ENCODE measurements around the gene EMC10. TPM values are rescaled to one million over a fixed set of nuclear protein-coding genes. Genes with fewer than 3 reads are reported as not detected.

Gene EMC10
- total RNA-seq, 6 experiments from 2014 or later: 49.1 to 113 (median 55.2) TPM

DNA sequence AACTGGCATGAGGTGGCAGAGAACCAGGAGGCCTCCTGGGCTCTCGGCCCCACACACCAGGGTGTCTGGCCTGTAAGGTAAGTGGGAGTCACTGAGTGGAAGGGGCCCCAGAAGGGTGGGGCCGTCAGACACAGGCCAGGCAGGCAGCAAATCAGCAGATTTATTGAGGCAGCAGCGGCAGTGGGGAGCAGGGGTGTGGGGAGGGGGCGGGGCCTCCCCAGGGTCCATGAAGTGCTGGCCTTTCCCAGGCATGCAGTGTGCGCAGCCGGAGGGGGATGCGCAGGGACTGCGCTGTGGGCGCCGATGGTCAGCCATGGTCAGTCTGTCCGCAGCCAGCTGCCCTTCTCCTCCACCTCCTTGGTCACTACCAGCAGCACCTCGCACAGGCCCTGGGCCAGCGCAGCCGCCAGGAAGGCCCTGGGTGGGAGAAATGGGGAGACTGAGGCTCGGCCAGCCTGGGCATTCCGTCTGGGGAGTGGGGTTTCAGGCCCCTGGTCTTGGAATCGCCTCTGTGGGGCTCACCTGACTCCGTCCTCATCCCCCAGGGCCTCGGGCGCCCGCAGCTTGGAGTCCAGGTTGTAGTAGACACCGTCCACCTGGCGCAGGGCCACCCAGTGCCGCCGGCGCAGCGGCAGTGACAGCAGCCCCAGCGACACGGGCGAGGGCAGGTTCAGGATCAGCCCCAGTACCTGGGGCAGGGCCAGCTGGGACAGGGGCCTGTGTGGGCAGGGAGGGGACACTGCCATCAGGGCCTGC, 29.7 kb downstream of the EMC10 start:
- TF ChIP-seq, protein P1, sequence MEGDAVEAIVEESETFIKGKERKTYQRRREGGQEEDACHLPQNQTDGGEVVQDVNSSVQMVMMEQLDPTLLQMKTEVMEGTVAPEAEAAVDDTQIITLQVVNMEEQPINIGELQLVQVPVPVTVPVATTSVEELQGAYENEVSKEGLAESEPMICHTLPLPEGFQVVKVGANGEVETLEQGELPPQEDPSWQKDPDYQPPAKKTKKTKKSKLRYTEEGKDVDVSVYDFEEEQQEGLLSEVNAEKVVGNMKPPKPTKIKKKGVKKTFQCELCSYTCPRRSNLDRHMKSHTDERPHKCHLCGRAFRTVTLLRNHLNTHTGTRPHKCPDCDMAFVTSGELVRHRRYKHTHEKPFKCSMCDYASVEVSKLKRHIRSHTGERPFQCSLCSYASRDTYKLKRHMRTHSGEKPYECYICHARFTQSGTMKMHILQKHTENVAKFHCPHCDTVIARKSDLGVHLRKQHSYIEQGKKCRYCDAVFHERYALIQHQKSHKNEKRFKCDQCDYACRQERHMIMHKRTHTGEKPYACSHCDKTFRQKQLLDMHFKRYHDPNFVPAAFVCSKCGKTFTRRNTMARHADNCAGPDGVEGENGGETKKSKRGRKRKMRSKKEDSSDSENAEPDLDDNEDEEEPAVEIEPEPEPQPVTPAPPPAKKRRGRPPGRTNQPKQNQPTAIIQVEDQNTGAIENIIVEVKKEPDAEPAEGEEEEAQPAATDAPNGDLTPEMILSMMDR (IDR thresholded peaks at IDR 0.05): no peak
- no peak for DNase-seq
- no peaks in the 10 kb centered on the region for H3K9me3 Mint-ChIP-seq
- H3K27ac Mint-ChIP-seq: no peak overlapping the region
- no peaks in the 10 kb centered on the region for H3K36me3 Mint-ChIP-seq (ENCODE audit: low read depth)
- peaks cover 5% of the 10 kb centered on the region for H3K27me3 Mint-ChIP-seq (ENCODE audit: insufficient read depth)
- H3K4me3 Mint-ChIP-seq: no peak overlapping the region
- H3K4me1 Mint-ChIP-seq (ENCODE audit: low read depth): peaks cover 5% of the 10 kb centered on the region; the same call in 1 of the 2 replicates

DNA sequence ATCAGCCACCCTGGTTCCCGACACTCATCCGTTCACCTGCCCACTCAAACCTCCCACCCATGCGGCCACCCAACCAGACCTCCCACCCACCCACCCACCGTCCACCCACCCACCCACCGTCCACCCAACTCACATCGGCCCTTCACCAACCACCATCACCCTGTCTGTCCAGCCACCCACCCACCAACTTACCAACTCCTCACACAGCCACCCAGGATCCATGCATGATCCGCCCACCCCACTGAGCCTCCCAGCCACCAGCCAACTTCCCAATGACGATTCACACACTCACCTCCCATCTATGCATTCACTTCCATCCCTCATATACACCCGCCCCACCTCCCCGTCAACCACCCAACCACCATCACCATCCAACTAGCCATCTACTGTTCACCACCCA, 30.4 kb downstream of the EMC10 start:
- TF ChIP-seq, protein P1 (IDR thresholded peaks at IDR 0.05): no peak
- Mint-ChIP-seq H3K27me3 (ENCODE audit: insufficient read depth) (peaks cover 8% of the 10 kb centered on the region), H3K4me3 (no peak overlapping the region), H3K9me3 (no peaks in the 10 kb centered on the region), H3K4me1 (ENCODE audit: low read depth) (peaks cover 8% of the 10 kb centered on the region), H3K27ac (no peak overlapping the region), H3K36me3 (ENCODE audit: low read depth) (no peaks in the 10 kb centered on the region)
- no peak for DNase-seq

GRCh38 chr19:50507376-50507775, 31.1 kb downstream of the EMC10 start:
- H3K36me3 Mint-ChIP-seq (ENCODE audit: low read depth): no peaks in the 10 kb centered on the region
- peaks cover 5% of the 10 kb centered on the region for H3K27me3 Mint-ChIP-seq (ENCODE audit: insufficient read depth)
- no peaks in the 10 kb centered on the region for H3K9me3 Mint-ChIP-seq
- DNase-seq: no peak
- peaks cover 12% of the 10 kb centered on the region for H3K4me1 Mint-ChIP-seq (ENCODE audit: low read depth)
- H3K4me3 Mint-ChIP-seq: no peak overlapping the region
- H3K27ac Mint-ChIP-seq: no peak overlapping the region
- TF ChIP-seq, protein P1 (IDR thresholded peaks at IDR 0.05): no peak

DNA sequence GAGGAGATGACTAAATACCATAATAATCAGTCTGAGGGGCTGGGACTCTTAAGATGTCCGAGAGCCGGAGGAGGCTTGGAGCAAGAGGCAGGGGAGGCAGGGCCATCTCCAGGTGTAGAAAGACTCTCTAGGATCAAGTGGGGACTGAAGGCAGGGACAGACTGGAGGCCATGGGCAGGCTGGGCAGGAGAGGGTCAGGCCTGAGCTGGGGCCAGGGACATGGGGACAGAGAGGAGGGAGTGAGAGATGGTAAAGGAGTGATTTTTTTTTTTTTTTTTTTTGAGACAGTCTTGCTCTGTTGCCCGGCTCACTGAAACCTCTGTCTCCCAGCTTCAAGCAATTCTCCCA, 32.5 kb downstream of the EMC10 start:
- Mint-ChIP-seq H3K36me3 (ENCODE audit: low read depth) (no peaks in the 10 kb centered on the region), H3K4me1 (ENCODE audit: low read depth) (peaks cover 12% of the 10 kb centered on the region), H3K27me3 (ENCODE audit: insufficient read depth) (peaks cover 8% of the 10 kb centered on the region), H3K27ac (no peak overlapping the region), H3K9me3 (no peaks in the 10 kb centered on the region), H3K4me3 (0 out of 2 replicates have a peak overlapping the region, but pooled peaks have one; percentile 29)
- no peak for DNase-seq
- TF ChIP-seq, protein P1 (IDR thresholded peaks at IDR 0.05): no peak

DNA sequence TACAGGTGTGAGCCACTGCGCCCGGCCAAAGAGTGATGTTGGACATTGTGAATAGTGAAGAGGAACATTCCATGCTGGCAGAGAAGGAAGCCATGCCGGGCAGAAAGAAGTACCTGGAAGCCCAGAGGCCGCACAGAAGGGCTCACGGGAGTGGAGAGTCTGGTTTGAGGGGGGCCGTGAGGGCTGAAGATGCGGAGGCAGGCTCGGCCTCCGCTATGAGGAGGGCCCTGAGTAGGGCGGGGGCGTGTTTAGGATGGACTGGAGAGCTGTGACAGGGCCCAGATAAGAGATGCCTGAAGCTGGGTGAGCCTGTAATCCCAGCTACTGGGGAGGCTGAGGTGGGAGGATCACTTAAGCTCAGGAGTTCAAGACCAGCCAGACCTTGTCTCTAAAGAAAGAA, 33.1 kb downstream of the EMC10 start:
- Mint-ChIP-seq H3K4me3 (peak overlapping the region; percentile 100), H3K9me3 (no peaks in the 10 kb centered on the region), H3K36me3 (ENCODE audit: low read depth) (no peaks in the 10 kb centered on the region), H3K4me1 (ENCODE audit: low read depth) (peaks cover 12% of the 10 kb centered on the region), H3K27ac (peak overlapping the region; percentile 11), H3K27me3 (ENCODE audit: insufficient read depth) (peaks cover 10% of the 10 kb centered on the region)
- DNase-seq: no peak
- TF ChIP-seq, protein P1 (IDR thresholded peaks at IDR 0.05): no peak
